Liver (tissue), 3 donors: Measurements from ENCODE around the gene TAAR1.

ENCODE experiments used
- CTCF ChIP-seq: fragments of 150-350 bp; IDR thresholded peaks from 2 replicates; pipeline ENCODE4 v1.5.1; 2017; ENCODE audit warnings: improper control_type of control experiment, low read depth, low read length; ENCODE audit not compliant: missing input control
- HNF4A ChIP-seq, 2 donors: conservative IDR thresholded peaks; 2 replicates each; pipeline ENCODE4 v1.6.1; 2016; ENCODE audit warnings: antibody characterized with exemption in 2 of 2, mild to moderate bottlenecking in 2 of 2
- MAX ChIP-seq: IDR thresholded peaks from 2 replicates; pipeline ENCODE4 v1.6.1; 2016; ENCODE audit warnings: antibody characterized with exemption
- RAD21 ChIP-seq, 2 donors: IDR thresholded peaks; 2 replicates each; pipeline ENCODE4 v1.6.1; 2016; ENCODE audit warnings: antibody characterized with exemption in 2 of 2, mild to moderate bottlenecking in 2 of 2
- REST ChIP-seq: IDR thresholded peaks from 2 replicates; pipeline ENCODE4 v1.6.1; 2016; ENCODE audit warnings: antibody characterized with exemption, mild to moderate bottlenecking
- donor health status: healthy.
- donor health status: healthy.

- no peak for TF ChIP-seq RAD21 (IDR thresholded peaks at IDR 0.05)
- TF ChIP-seq CTCF: no peak
- TF ChIP-seq REST: no peak
- TF ChIP-seq MAX: no peak
- TF ChIP-seq HNF4A (conservative IDR thresholded peaks at IDR 0.05): no peak
These were observed 47.4 kb downstream of the TAAR1 start for GRCh38 chr6:132611616-132612015.
